Stimulated activated memory B cell treated with anti-CD40 and anti-IgM and Interleukin-4, amounts not matched to agents 10 μg/mL and 1 μg/mL and 100 μg/mL, for 72 hours (primary cell): ENCODE data around the gene PHF21A.
A peak's percentile ranks its signal among the peaks of the same experiment; 100 is the strongest.

ENCODE experiments used
- ATAC-seq: fragments of 150-1000 bp; cut with Tn5 transposase; 2 replicates; pipeline ENCODE4 v1.10.0; 2021
- H3K27ac Mint-ChIP-seq: one replicate; pipeline ENCODE4 v1.8.0; 2022; ENCODE audit warnings: mild to moderate bottlenecking, mixed read lengths
- H3K27me3 Mint-ChIP-seq: one replicate; pipeline ENCODE4 v1.8.0; 2022; ENCODE audit warnings: mixed read lengths
- H3K36me3 Mint-ChIP-seq: one replicate; pipeline ENCODE4 v1.8.0; 2022; ENCODE audit warnings: mixed read lengths
- H3K4me1 Mint-ChIP-seq: one replicate; pipeline ENCODE4 v1.8.0; 2022; ENCODE audit warnings: mixed read lengths
- H3K4me3 Mint-ChIP-seq: one replicate; pipeline ENCODE4 v1.8.0; 2022; ENCODE audit warnings: mild to moderate bottlenecking, moderate library complexity, mixed read lengths
- H3K9me3 Mint-ChIP-seq: one replicate; pipeline ENCODE4 v1.8.0; 2022; ENCODE audit warnings: mixed read lengths

PHF21A gene

DNA sequence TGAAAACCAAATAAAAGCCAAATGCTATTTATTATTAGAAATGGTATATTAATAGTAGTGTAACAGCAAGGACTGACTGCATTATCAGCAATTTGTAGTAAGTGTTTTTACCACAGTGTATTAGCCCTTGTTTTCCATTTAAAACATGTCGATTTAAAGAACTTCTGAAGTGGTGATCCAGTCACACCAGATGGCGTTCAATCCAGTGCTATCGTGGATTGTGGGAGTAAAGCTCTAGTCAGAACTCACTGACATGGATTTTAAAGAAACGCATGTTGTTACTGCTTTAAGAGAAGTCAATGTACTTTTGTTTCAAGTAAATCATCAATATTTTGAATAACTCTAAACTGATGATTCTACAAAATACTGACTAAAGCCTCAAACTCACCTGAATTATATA is 147.7 kb downstream of the PHF21A start:
- Mint-ChIP-seq H3K9me3 (no peaks in the 10 kb centered on the region), H3K4me3 (no peak overlapping the region), H3K27me3 (no peaks in the 10 kb centered on the region), H3K4me1 (no peaks in the 10 kb centered on the region), H3K27ac (no peak overlapping the region), H3K36me3 (peaks cover 29% of the 10 kb centered on the region)
- no peak for ATAC-seq

DNA sequence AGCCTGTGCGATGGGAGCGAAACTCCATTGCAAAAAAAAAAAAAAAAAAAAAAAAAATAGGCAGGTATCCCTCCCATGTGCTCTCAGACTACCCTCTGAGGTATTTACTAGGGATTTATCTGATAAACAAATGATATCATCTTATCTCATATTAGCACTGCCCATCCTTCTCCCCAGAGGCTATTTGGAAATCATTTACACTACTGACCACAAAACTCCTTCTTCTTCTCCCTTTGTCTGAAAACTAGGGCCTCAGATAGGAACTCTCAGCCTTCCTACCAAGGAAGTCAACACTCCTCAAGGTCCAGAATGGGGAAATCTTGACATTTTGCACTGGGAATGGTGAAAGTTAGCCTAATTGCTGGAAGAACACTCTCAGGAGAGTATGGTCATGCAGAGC is 152.4 kb downstream of the PHF21A start:
- Mint-ChIP-seq H3K4me3 (no peak overlapping the region), H3K27me3 (no peaks in the 10 kb centered on the region), H3K27ac (peak overlapping the region; percentile 14), H3K9me3 (no peaks in the 10 kb centered on the region), H3K36me3 (peaks cover 20% of the 10 kb centered on the region), H3K4me1 (no peaks in the 10 kb centered on the region)
- ATAC-seq = no peak

DNA sequence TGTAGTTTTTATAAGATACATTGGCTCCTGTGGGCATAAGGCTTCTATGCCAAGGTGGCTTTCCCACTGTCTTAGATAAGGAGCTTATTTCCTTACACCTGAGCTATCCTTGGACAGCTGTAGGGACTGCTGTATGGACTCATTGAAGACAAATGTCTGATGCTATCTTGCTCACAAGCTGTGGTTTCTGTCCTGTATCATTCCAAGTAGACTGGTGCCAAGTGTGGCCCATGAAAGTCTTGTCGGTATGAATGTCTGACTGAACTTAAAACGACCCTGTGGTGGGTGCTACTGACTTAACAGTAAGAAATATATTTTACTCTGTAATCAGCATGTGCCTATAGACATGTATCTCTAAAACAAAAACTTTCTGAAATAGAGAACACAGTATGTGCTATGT is 153.7 kb downstream of the PHF21A start:
- Mint-ChIP-seq H3K27ac (no peak overlapping the region), H3K4me1 (no peaks in the 10 kb centered on the region)

DNA sequence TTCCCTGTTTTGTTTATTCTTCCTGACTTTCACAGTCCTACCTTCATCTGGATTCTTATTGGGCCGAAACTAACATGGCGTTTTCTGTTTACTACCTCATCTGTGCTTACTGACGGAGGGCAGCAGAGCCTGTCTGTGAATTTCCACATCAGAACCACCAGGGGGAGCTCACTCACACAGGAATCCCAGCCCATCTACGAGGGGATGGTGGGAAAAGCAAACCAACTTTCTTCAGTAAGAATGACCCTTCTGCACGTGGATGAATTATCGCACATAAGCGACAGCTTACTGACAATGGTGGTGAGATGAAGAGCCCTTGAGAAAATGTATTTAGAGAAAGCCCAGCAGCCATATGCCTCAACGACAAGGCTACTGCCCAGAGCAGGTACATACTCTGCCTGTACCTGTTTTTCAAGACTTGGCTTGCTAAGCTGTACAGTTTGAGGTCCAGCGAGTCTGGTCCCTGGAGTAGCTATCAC is 156.3 kb downstream of the PHF21A start:
- no peaks in the 10 kb centered on the region for H3K4me1 Mint-ChIP-seq
- no peaks in the 10 kb centered on the region for H3K27me3 Mint-ChIP-seq
- peak; percentile 85 for ATAC-seq
- peaks cover 33% of the 10 kb centered on the region for H3K36me3 Mint-ChIP-seq
- no peak overlapping the region for H3K27ac Mint-ChIP-seq
- H3K9me3 Mint-ChIP-seq = no peaks in the 10 kb centered on the region
- H3K4me3 Mint-ChIP-seq = no peak overlapping the region

More for the DNA sequence above, 153.7 kb downstream of the PHF21A start:
- Mint-ChIP-seq H3K4me3 (no peak overlapping the region), H3K9me3 (no peaks in the 10 kb centered on the region), H3K36me3 (peaks cover 21% of the 10 kb centered on the region), H3K27me3 (no peaks in the 10 kb centered on the region)
- no peak for ATAC-seq

DNA sequence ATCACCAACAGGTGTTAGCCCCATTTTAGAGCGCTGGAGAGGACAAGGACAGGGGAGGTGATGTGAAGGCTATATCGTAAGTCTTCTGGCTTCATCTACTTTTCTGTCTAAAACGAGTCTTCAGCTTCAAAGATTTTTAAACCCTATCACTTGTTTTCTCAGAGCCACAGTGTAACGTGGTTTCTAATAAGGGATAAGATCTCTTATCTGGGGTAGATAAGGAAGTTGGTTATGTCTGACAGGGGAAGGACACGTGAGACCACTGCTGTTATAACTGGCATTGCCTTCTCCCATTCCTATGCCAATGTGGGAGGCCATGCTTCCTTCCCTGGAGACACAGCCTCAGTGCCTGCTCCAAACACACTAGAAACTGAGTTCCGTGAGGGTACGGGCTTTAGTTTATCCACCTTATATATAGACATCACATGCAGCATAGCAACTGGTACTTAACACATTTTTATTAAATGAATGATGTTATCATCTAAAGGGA is 159.5 kb downstream of the PHF21A start:
- H3K9me3 Mint-ChIP-seq = no peaks in the 10 kb centered on the region
- no peak overlapping the region for H3K27ac Mint-ChIP-seq
- no peak for ATAC-seq
- H3K4me1 Mint-ChIP-seq = no peaks in the 10 kb centered on the region
- H3K4me3 Mint-ChIP-seq = no peak overlapping the region
- no peaks in the 10 kb centered on the region for H3K27me3 Mint-ChIP-seq
- H3K36me3 Mint-ChIP-seq = peaks cover 34% of the 10 kb centered on the region

DNA sequence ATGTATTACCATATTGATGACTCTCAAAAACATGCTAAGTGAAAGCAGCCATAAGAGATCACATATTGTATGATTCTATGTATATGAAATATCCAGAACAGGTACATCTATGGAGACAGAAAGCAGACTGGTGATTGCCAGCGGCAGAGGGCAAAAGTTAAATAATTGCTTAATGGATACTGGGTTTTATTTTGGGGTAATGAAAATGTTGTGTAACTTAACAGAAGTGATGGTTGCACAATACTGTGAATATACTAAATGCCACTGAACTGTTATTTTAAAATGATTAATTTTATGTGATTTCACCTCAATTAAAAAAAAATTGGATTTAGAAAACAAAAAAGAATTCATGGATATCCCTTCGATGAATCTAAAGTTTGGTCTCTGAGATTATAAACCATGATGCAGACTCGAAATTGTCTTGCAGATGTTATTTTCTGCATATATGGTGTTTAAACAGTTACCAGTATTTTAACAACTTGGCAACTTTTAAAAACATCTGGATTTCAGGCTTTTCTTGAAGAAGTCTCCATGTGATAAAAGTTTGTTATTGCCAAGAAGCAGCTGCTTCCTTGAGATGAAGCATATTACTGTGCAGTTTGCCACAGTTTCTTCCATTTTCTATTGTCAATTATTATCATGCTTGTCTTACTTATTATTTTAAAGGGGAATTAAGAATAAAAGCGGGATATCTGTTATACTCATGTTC is 160.7 kb downstream of the PHF21A start:
- no peak overlapping the region for H3K27ac Mint-ChIP-seq
- no peak overlapping the region for H3K4me3 Mint-ChIP-seq
- no peaks in the 10 kb centered on the region for H3K9me3 Mint-ChIP-seq
- no peak for ATAC-seq
- no peaks in the 10 kb centered on the region for H3K4me1 Mint-ChIP-seq
- peaks cover 44% of the 10 kb centered on the region for H3K36me3 Mint-ChIP-seq
- H3K27me3 Mint-ChIP-seq = no peaks in the 10 kb centered on the region

DNA sequence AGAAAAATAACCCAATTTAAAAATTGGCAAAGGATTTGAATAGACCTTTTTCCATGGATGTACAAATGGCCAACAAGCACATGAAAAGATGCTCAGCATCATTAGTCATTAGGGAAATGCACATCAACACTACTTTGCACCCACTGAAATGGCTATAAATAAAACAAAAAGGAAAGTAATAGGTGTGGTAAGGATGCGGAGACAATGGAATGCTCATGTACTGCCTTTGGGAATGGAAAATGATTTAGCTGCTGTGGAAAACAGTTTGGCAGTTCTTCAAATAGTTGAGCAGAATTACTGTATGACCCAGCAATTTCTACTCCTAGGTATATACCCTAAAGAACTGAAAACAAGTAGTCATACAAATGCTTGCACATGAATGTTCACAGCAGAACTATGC is 161.4 kb downstream of the PHF21A start:
- Mint-ChIP-seq H3K4me3 (no peak overlapping the region), H3K4me1 (no peaks in the 10 kb centered on the region), H3K27ac (no peak overlapping the region), H3K9me3 (no peaks in the 10 kb centered on the region), H3K27me3 (no peaks in the 10 kb centered on the region), H3K36me3 (peaks cover 51% of the 10 kb centered on the region)
- ATAC-seq = no peak

DNA sequence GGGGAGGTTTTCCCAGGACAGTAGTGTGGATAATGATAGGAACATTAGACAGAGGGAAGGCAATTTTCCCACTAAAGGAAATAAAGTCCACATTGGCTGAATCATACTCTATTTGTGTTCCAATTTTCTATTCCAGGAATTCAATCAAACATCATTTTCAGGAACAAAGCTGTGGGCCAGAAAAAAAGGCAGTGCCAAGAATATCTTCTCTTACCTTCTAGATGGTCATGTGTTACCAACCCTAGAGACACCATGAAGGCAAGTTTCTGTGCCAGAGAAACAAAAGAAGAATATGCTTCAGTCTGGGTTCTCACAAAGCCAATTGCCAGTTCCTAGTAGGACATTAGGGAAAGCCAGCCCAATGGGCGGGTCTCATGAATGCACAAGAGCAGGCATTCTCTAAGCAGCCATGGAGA is 171.3 kb downstream of the PHF21A start:
- no peak for ATAC-seq
- H3K36me3 Mint-ChIP-seq = peaks cover 35% of the 10 kb centered on the region
- H3K27ac Mint-ChIP-seq = no peak overlapping the region

DNA sequence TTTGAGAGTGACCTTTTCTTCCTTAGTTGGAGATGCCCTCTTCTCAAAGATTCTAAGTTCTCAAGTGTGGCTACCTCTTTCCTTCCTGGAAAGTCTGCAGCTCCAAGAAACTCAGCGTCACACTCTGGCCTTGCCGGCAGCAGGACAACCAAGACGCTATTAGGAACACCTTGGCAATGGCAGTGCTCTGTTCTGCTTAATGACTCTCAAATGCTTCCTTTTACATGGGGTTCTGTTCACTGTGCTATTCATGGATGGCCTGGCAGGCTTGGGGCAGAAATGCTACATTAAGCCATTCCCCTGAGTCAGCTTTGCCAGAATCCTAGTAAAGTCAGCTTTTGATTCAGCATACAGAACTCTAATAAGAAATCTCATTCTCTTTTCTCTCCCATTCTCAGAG is 172.9 kb downstream of the PHF21A start:
- Mint-ChIP-seq H3K27me3 (no peaks in the 10 kb centered on the region), H3K9me3 (no peaks in the 10 kb centered on the region), H3K4me3 (no peak overlapping the region), H3K27ac (no peak overlapping the region), H3K36me3 (peaks cover 40% of the 10 kb centered on the region), H3K4me1 (no peaks in the 10 kb centered on the region)
- ATAC-seq = no peak

More for the DNA sequence above, 171.3 kb downstream of the PHF21A start:
- Mint-ChIP-seq H3K4me1 (no peaks in the 10 kb centered on the region), H3K4me3 (no peak overlapping the region), H3K9me3 (no peaks in the 10 kb centered on the region), H3K27me3 (no peaks in the 10 kb centered on the region)

DNA sequence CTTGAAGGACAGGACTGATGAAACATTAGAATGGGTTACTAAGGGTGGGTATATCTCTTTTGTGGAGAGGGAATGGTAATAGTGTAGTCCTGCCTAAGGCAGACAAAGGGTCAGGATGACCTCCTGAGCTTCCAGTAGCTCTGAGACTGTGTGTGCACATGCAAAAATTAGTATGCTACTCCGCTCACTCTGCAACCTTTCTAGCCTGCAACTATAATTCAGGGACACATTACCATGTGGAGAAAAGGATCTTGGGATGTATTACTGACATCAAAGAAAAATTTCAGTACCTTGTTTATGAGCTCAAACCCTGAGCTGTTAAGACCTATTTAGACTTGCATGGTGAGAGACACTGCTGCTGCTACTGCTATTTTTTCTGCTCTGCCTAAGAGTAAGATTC is 173.4 kb downstream of the PHF21A start:
- no peak overlapping the region for H3K4me3 Mint-ChIP-seq
- H3K4me1 Mint-ChIP-seq = no peaks in the 10 kb centered on the region
- no peaks in the 10 kb centered on the region for H3K27me3 Mint-ChIP-seq
- H3K9me3 Mint-ChIP-seq = no peaks in the 10 kb centered on the region
- peaks cover 44% of the 10 kb centered on the region for H3K36me3 Mint-ChIP-seq
- no peak for ATAC-seq
- H3K27ac Mint-ChIP-seq = no peak overlapping the region

DNA sequence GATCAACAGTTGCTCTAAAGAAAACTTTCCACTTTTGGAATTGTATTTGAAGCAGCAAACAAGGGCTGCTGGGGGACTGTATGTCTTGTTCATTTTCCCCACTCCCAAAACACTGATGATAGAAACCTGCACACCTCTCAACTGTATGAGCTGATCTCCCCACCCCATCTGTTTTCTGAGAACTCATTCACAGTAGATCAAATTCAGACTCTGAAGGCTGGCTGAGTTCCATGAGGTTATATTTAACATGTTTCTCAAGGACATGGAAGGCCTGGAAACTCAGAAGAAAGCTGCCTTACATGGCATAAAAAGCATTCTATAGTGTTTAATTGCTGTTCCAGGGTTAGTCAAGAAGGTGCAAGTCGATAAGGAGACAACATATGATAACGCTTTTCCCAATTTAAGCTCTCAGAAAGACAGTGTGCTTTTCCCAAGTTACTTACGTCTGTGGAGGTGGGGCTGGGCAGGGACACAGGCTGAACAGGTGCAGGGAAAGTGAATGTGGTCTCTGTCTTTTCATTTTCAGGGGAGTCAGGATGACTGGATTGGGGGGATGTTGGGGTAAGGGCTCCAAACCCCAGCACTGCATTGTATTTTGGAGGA is 175.8 kb downstream of the PHF21A start:
- no peak overlapping the region for H3K4me3 Mint-ChIP-seq
- no peak for ATAC-seq
- no peak overlapping the region for H3K27ac Mint-ChIP-seq
- H3K27me3 Mint-ChIP-seq = no peaks in the 10 kb centered on the region
- H3K9me3 Mint-ChIP-seq = no peaks in the 10 kb centered on the region
- peaks cover 5% of the 10 kb centered on the region for H3K4me1 Mint-ChIP-seq
- H3K36me3 Mint-ChIP-seq = peaks cover 53% of the 10 kb centered on the region

DNA sequence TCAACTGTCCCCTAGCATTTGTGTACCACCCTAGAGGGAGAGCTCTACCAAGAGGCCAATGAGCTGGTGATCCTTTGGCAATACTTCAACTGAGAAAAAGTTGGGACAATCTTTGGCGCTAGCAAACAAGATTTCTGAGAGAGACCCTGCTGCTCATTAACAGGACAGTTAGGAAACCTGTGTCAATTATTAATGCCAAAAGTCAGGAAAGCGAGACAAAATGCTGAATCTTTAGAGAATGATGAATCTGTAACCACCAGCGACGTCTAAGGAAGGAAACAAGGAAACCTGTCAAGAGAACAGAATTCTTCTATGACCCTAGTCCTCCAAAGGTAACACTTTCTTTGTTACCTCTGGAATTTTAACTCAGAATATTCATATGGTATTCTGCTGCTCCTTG is 178.9 kb downstream of the PHF21A start:
- Mint-ChIP-seq H3K9me3 (no peaks in the 10 kb centered on the region), H3K4me1 (peaks cover 28% of the 10 kb centered on the region), H3K4me3 (no peak overlapping the region), H3K36me3 (peaks cover 36% of the 10 kb centered on the region), H3K27ac (peak overlapping the region; percentile 61), H3K27me3 (no peaks in the 10 kb centered on the region)
- no peak for ATAC-seq

DNA sequence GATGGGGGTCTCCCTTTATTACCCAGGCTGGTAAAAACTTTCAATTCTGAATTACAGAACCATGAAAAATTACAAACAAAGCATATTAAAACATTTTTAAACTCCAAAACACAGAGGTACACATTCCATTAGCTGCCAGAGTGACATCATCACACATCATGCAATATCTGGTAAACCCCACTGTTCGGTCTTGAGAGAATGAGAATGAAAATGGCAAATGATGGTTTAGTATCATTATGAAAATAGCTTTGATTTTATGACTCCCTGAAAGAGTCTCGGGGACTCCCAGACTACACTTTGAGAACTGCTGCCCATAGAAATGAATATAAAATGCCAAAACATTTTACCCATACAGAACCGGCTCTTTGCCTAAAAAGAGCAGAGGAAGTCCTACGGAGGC is 180.0 kb downstream of the PHF21A start:
- Mint-ChIP-seq H3K27me3 (no peaks in the 10 kb centered on the region), H3K36me3 (peaks cover 41% of the 10 kb centered on the region), H3K27ac (no peak overlapping the region), H3K9me3 (no peaks in the 10 kb centered on the region), H3K4me3 (no peak overlapping the region), H3K4me1 (peaks cover 36% of the 10 kb centered on the region)
- no peak for ATAC-seq

DNA sequence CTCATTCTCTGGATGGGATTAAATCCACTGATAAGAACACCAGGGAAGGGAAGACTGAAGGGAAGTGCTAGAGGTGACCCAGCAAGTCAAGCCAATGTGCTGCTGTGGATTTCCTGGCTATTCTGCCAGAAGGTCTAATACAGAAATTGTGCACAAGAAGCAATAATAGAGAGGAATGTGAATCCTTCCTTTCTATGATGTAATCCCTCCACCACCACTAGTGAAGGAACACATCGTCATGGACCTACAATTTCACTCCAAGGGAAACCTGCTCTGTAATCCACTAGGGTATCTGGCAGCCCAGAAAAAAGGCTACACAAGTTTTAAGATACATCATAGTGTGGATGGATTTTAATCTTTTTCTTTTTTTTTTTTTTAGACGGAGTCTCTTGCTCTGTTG is 181.4 kb downstream of the PHF21A start:
- no peak for ATAC-seq
- Mint-ChIP-seq H3K27me3 (no peaks in the 10 kb centered on the region), H3K4me3 (no peak overlapping the region), H3K4me1 (peaks cover 49% of the 10 kb centered on the region), H3K36me3 (peaks cover 28% of the 10 kb centered on the region), H3K27ac (peak overlapping the region; percentile 73), H3K9me3 (no peaks in the 10 kb centered on the region)

DNA sequence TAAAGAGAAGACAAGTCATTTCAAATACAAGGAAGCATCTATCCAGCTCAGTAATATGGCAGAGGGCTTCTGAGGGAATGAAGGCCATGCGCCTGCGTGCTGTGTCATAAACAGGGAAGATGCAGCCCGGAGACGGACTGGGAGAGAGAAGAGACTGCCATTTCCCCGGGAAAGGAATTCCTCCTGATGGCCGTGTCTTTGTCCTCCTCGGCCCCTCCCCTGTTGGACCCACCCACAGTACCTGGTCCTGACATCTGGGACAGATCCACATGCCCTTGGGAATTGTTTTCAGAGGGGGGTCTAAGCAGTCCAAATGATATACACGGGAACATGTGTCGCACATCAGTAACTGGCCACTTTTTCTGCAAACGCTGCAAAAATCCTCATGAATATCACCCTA is 183.3 kb downstream of the PHF21A start:
- H3K27me3 Mint-ChIP-seq = no peaks in the 10 kb centered on the region
- ATAC-seq = no peak
- no peak overlapping the region for H3K4me3 Mint-ChIP-seq
- peak overlapping the region; percentile 73 for H3K27ac Mint-ChIP-seq
- no peaks in the 10 kb centered on the region for H3K9me3 Mint-ChIP-seq
- H3K36me3 Mint-ChIP-seq = peaks cover 27% of the 10 kb centered on the region
- peaks cover 69% of the 10 kb centered on the region for H3K4me1 Mint-ChIP-seq

DNA sequence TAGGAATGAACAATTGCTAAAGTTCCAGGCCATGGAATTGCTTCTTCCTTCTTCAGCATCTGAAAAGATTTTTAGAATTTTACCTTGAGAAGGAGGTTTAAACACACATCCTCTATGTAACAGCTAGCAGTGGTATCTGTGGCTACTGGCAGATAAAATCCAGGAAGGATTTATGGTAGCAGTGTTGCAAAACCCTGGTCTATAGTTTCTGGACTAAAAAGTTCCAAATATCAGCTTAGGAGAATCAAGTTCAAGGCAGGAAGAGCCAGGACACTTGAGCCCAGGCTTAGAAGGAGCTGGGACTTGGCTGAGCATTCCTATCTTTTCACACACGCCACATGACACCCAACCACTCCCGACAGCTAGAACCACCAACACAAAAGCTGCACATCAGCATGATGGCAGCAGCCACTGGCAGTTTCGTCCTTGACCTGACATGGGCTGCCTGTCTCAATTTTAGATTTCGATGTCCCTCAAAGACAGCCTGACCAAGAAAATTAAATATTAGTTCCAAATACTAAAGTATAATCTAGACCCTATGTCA is 184.7 kb downstream of the PHF21A start:
- Mint-ChIP-seq H3K4me1 (peaks cover 77% of the 10 kb centered on the region), H3K4me3 (peak overlapping the region; percentile 45), H3K36me3 (peaks cover 22% of the 10 kb centered on the region), H3K27me3 (no peaks in the 10 kb centered on the region), H3K9me3 (no peaks in the 10 kb centered on the region), H3K27ac (peak overlapping the region; percentile 94)
- no peak for ATAC-seq
